Fibroblast of villous mesenchyme (primary cell): ENCODE data around the gene GRIK4. TPM values are rescaled to one million over a fixed set of nuclear protein-coding genes. Genes with fewer than 3 reads are reported as not detected.

Source experiments
- DNase-seq: peaks from one replicate; pipeline ENCODE4 v3.0.0-alpha.2; 2010; ENCODE audit warnings: low read depth
- H3K4me3 ChIP-seq: 2 replicates; pipeline ENCODE4 v1.5.1; 2011; ENCODE audit warnings: low read depth, mild to moderate bottlenecking, low read length
- CTCF ChIP-seq: IDR thresholded peaks from 2 replicates; pipeline ENCODE4 v1.5.1; 2012; ENCODE audit warnings: low read depth, mild to moderate bottlenecking, low read length; ENCODE audit not compliant: insufficient read depth
- total RNA-seq: library from RNA; depleted of rRNA; stranded (reverse); fragments of >200 nt; gene quantifications from 2 replicates; pipeline ENCODE4 v1.2.3, GENCODE V29; 2012

GRIK4 gene
- total RNA-seq, 1 donor, result under 0.01 TPM

- no peak for DNase-seq
- no peak overlapping the region for H3K4me3 ChIP-seq
- no peak for TF ChIP-seq CTCF
Measured at GRCh38 chr11:120587299-120587698, 75.8 kb downstream of the GRIK4 start.

GRCh38 chr11:120589376-120589775, 77.8 kb downstream of the GRIK4 start:
- no peak for TF ChIP-seq CTCF
- no peak for DNase-seq

GRCh38 chr11:120590472-120590871, 78.9 kb downstream of the GRIK4 start:
- no peak overlapping the region for H3K4me3 ChIP-seq
- TF ChIP-seq CTCF, result no peak
- no peak for DNase-seq

More at GRCh38 chr11:120589376-120589775, 77.8 kb downstream of the GRIK4 start:
- H3K4me3 ChIP-seq, result no peak overlapping the region

- no peak for TF ChIP-seq CTCF
- H3K4me3 ChIP-seq, result no peak overlapping the region
- no peak for DNase-seq
Measured at GRCh38 chr11:120594746-120595145, 83.2 kb downstream of the GRIK4 start.

GRCh38 chr11:120595557-120595956, 84.0 kb downstream of the GRIK4 start:
- TF ChIP-seq CTCF, result no peak
- no peak for DNase-seq
- no peak overlapping the region for H3K4me3 ChIP-seq

- H3K4me3 ChIP-seq, result no peak overlapping the region
- DNase-seq, result no peak
- no peak for TF ChIP-seq CTCF
Measured at GRCh38 chr11:120597250-120598215, 86.0 kb downstream of the GRIK4 start.
